ENCODE measurements around the gene CPT1A.

The CPT1A gene

GRCh38 chr11:68831124-68831523, 10.6 kb downstream of the CPT1A start:
- TF ChIP-seq TEAD4 (IDR thresholded peaks at IDR 0.05): no peak
- TF ChIP-seq NFIC (IDR thresholded peaks at IDR 0.05): no peak
- TF ChIP-seq EP300 (IDR thresholded peaks at IDR 0.05; ENCODE audit: borderline replicate concordance): no peak
- TF ChIP-seq RAD21 (IDR thresholded peaks at IDR 0.05; ENCODE audit: low read depth): no peak
- TF ChIP-seq TAF1 (IDR thresholded peaks at IDR 0.05; ENCODE audit: low read depth): no peak
- TF ChIP-seq CEBPB (IDR thresholded peaks at IDR 0.05): no peak
- TF ChIP-seq MAX (IDR thresholded peaks at IDR 0.05): no peak
- no peak for TF ChIP-seq CREB1 (IDR thresholded peaks at IDR 0.05; ENCODE audit: low read depth)
- TF ChIP-seq REST (IDR thresholded peaks at IDR 0.05; ENCODE audit: low read depth): no peak
- no peak for TF ChIP-seq YY1 (IDR thresholded peaks at IDR 0.05; ENCODE audit: low read depth)
- no peak for TF ChIP-seq EGR1 (IDR thresholded peaks at IDR 0.05)
- TF ChIP-seq ZBTB7A (IDR thresholded peaks at IDR 0.05; ENCODE audit: low read depth): no peak
- no peak for TF ChIP-seq TCF12 (IDR thresholded peaks at IDR 0.05; ENCODE audit: low read depth)
- TF ChIP-seq FOXM1 (IDR thresholded peaks at IDR 0.05; ENCODE audit: borderline replicate concordance, low read depth): no peak
- TF ChIP-seq USF1 (IDR thresholded peaks at IDR 0.05): no peak

GRCh38 chr11:68829581-68829980, 12.1 kb downstream of the CPT1A start:
- TF ChIP-seq YY1 (IDR thresholded peaks at IDR 0.05; ENCODE audit: low read depth) (no peak), FOXM1 (IDR thresholded peaks at IDR 0.05; ENCODE audit: borderline replicate concordance, low read depth) (no peak), CREB1 (IDR thresholded peaks at IDR 0.05; ENCODE audit: low read depth) (no peak), NFIC (IDR thresholded peaks at IDR 0.05) (no peak), USF1 (IDR thresholded peaks at IDR 0.05) (no peak), TEAD4 (IDR thresholded peaks at IDR 0.05) (no peak), TCF12 (IDR thresholded peaks at IDR 0.05; ENCODE audit: low read depth) (no peak), EGR1 (IDR thresholded peaks at IDR 0.05) (no peak), TAF1 (IDR thresholded peaks at IDR 0.05; ENCODE audit: low read depth) (no peak), RAD21 (IDR thresholded peaks at IDR 0.05; ENCODE audit: low read depth) (no peak), ZBTB7A (IDR thresholded peaks at IDR 0.05; ENCODE audit: low read depth) (no peak), REST (IDR thresholded peaks at IDR 0.05; ENCODE audit: low read depth) (no peak)

GRCh38 chr11:68828957-68829356, 12.8 kb downstream of the CPT1A start:
- TF ChIP-seq TAF1 (IDR thresholded peaks at IDR 0.05; ENCODE audit: low read depth) (no peak), USF1 (IDR thresholded peaks at IDR 0.05) (no peak), EP300 (IDR thresholded peaks at IDR 0.05; ENCODE audit: borderline replicate concordance) (no peak), REST (IDR thresholded peaks at IDR 0.05; ENCODE audit: low read depth) (no peak), EGR1 (IDR thresholded peaks at IDR 0.05) (no peak), RAD21 (IDR thresholded peaks at IDR 0.05; ENCODE audit: low read depth) (no peak), YY1 (IDR thresholded peaks at IDR 0.05; ENCODE audit: low read depth) (no peak), FOXM1 (IDR thresholded peaks at IDR 0.05; ENCODE audit: borderline replicate concordance, low read depth) (no peak), CEBPB (IDR thresholded peaks at IDR 0.05) (no peak), TEAD4 (IDR thresholded peaks at IDR 0.05) (no peak), CREB1 (IDR thresholded peaks at IDR 0.05; ENCODE audit: low read depth) (no peak), TCF12 (IDR thresholded peaks at IDR 0.05; ENCODE audit: low read depth) (no peak), MAX (IDR thresholded peaks at IDR 0.05) (no peak), NFIC (IDR thresholded peaks at IDR 0.05) (no peak), ZBTB7A (IDR thresholded peaks at IDR 0.05; ENCODE audit: low read depth) (no peak)
